Endothelial cell of umbilical vein (primary cell): Measurements from ENCODE around the gene TMPRSS4. TPM values are rescaled to one million over a fixed set of nuclear protein-coding genes. Genes with fewer than 3 reads are reported as not detected.

Experiments
- BruUV-seq: library from RNA; stranded (reverse); fragments of 400-500 nt; replicated peaks from 2 replicates; lab custom pipeline; 2021; lab: Mats Ljungman, UMichigan
- CTCF ChIA-PET: fragments of 300-600, 350-600 bp; sonication (Branson Sonifier 250); formaldehyde crosslinking; loops from one replicate; lab custom pipeline; 2021; ENCODE audit warnings: antibody characterized with exemption, inconsistent platforms; lab: Charles Lee
- POLR2A ChIA-PET: fragments of 300-600, 350-600 bp; sonication (Branson Sonifier 250); formaldehyde crosslinking; loops from one replicate; lab custom pipeline; 2021; ENCODE audit warnings: antibody characterized with exemption, inconsistent platforms; lab: Charles Lee
- DNase-seq: peaks from one replicate; pipeline ENCODE4 v3.0.0-alpha.2; 2011; ENCODE audit warnings: low read depth, low spot score
- FAIRE-seq: peaks from 2 replicates; lab custom pipeline; 2011; peaks lifted over from hg19 to GRCh38; lab: Jason Lieb, UNC
- H2AFZ ChIP-seq: 2 replicates; pipeline ENCODE4 v1.6.0; 2012; ENCODE audit warnings: low read depth, low read length, control low read depth, inconsistent platforms
- H3K27ac ChIP-seq: 2 replicates; pipeline ENCODE4 v1.5.1; 2011; ENCODE audit warnings: low read depth, mild to moderate bottlenecking, control low read depth, low read length, moderate library complexity; ENCODE audit not compliant: insufficient read depth
- H3K27me3 ChIP-seq, 2 experiments: 2 replicates each; pipeline versions ENCODE4 v1.6.0 to v1.6.1; 2011; ENCODE audit warnings: low read length in 2 of 2, mixed read lengths in 1 of 2; ENCODE audit not compliant: control insufficient read depth in 2 of 2, insufficient read depth in 2 of 2
- H3K36me3 ChIP-seq, 2 experiments: 2 replicates in 1 of 2; 3 replicates in 1 of 2; pipeline ENCODE4 v1.5.1; 2011; ENCODE audit warnings: low read length in 2 of 2, mild to moderate bottlenecking in 1 of 2, moderate library complexity in 1 of 2; ENCODE audit not compliant: control insufficient read depth in 2 of 2, insufficient read depth in 2 of 2; ENCODE audit errors: extremely low read depth in 1 of 2
- H3K4me1 ChIP-seq: 3 replicates; pipeline ENCODE4 v1.5.1; 2011; ENCODE audit warnings: mild to moderate bottlenecking, low read length; ENCODE audit not compliant: control insufficient read depth, insufficient read depth; ENCODE audit errors: extremely low read depth
- H3K4me2 ChIP-seq: 2 replicates; pipeline ENCODE4 v1.6.1; 2011; ENCODE audit warnings: low read length, control low read depth, mixed read lengths; ENCODE audit not compliant: insufficient read depth
- H3K4me3 ChIP-seq, 3 experiments: fragments of 200-600 bp in 1 of 3; sonication (generic), shearing (Covaris generic) in 1 of 3; replicated peaks in 1 of 3; 2 replicates each; pipeline ENCODE4 v1.5.1; 2011 to 2016; ENCODE audit warnings: control low read depth in 3 of 3, low read length in 3 of 3, mild to moderate bottlenecking in 2 of 3, inconsistent platforms in 1 of 3, low read depth in 1 of 3, moderate library complexity in 1 of 3; ENCODE audit not compliant: insufficient read depth in 1 of 3
- H3K79me2 ChIP-seq: 2 replicates; pipeline ENCODE4 v1.6.0; 2012; ENCODE audit warnings: low read length, inconsistent platforms; ENCODE audit not compliant: control insufficient read depth, insufficient read depth
- H3K9ac ChIP-seq: replicated peaks from 2 replicates; pipeline ENCODE3; 2011; ENCODE audit warnings: low read length, control low read depth; ENCODE audit not compliant: insufficient read depth; ENCODE audit errors: extremely low read depth
- H3K9me1 ChIP-seq: replicated peaks from 3 replicates; pipeline ENCODE4 v1.6.0; 2011; ENCODE audit warnings: mild to moderate bottlenecking, low read length; ENCODE audit not compliant: control insufficient read depth, insufficient read depth; ENCODE audit errors: extremely low read depth
- H3K9me3 ChIP-seq: replicated peaks from 2 replicates; pipeline ENCODE4 v1.5.1; 2012; ENCODE audit warnings: low read length, inconsistent platforms; ENCODE audit not compliant: control insufficient read depth, insufficient read depth
- H4K20me1 ChIP-seq: replicated peaks from 2 replicates; pipeline ENCODE3; 2011; ENCODE audit warnings: mild to moderate bottlenecking, low read length; ENCODE audit not compliant: control insufficient read depth, insufficient read depth; ENCODE audit errors: extremely low read depth
- EZH2 ChIP-seq: IDR thresholded peaks from 2 replicates; pipeline ENCODE4 v1.6.1; 2012; ENCODE audit warnings: borderline replicate concordance, low read depth, mild to moderate bottlenecking, moderate library complexity, low read length, inconsistent platforms; ENCODE audit not compliant: severe bottlenecking
- FOS ChIP-seq: IDR thresholded peaks from 2 replicates; pipeline ENCODE4 v1.6.1; 2011; ENCODE audit warnings: mild to moderate bottlenecking, low read length, moderate library complexity, borderline replicate concordance; ENCODE audit not compliant: insufficient read depth
- GATA2 ChIP-seq: IDR thresholded peaks from 2 replicates; pipeline ENCODE4 v1.7.0; 2011; ENCODE audit warnings: low read depth, mild to moderate bottlenecking, moderate library complexity, mixed read lengths, low read length; ENCODE audit not compliant: insufficient read length, insufficient read depth
- JUN ChIP-seq: IDR thresholded peaks from 2 replicates; pipeline ENCODE4 v1.6.1; 2011; ENCODE audit warnings: borderline replicate concordance, low read depth; ENCODE audit not compliant: insufficient read length, insufficient read depth
- MYC ChIP-seq: IDR thresholded peaks from one replicate; pipeline ENCODE4 v1.6.1; 2011; ENCODE audit warnings: mild to moderate bottlenecking, low read depth, low read length
- POLR2A ChIP-seq: IDR thresholded peaks from 2 replicates; pipeline ENCODE4 v1.6.1; 2012; ENCODE audit warnings: low read depth, mild to moderate bottlenecking, control low read depth, low read length
- POLR2AphosphoS5 ChIP-seq: IDR thresholded peaks from 2 replicates; pipeline ENCODE4 v1.6.1; 2012; ENCODE audit warnings: low read depth, mild to moderate bottlenecking, control low read depth, low read length, moderate library complexity; ENCODE audit not compliant: insufficient read depth
- dilution Hi-C: fragments of 300-500 bp; cut with MboI; formaldehyde crosslinking; loops from one replicate; pipeline ENCODE4 v1.15.0; 2019; ENCODE audit warnings: low sequenced_read_pairs; ENCODE audit not compliant: extremely low pct_ligation_motif_present
- intact Hi-C: fragments of 100-400 bp; cut with micrococcal nuclease; formaldehyde crosslinking; loops from one replicate; pipeline ENCODE4 v1.10.0; 2022
- polyA plus RNA-seq, 4 experiments: library from polyadenylated mRNA; depleted of rRNA in 3 of 4; stranded (reverse) in 3 of 4; unstranded in 1 of 4; fragments of >200 nt; gene quantifications; 2 replicates each; pipeline versions ENCODE4 v1.2.1 to v1.2.3, GENCODE V29; 2011 to 2012; ENCODE audit warnings: missing spikeins in 1 of 4
- total RNA-seq: library from RNA; stranded (reverse); gene quantifications from 2 replicates; pipeline ENCODE4 v1.2.3, GENCODE V29; 2021
- TF ChIP-seq, protein P1 (sequence below): IDR thresholded peaks from 2 replicates; pipeline ENCODE4 v1.6.1; 2011; ENCODE audit not compliant: insufficient read depth, insufficient read length
- TF ChIP-seq, protein P2 (sequence below), 2 donors: IDR thresholded peaks; 1 replicate in 1 of 2; 2 replicates in 1 of 2; pipeline ENCODE4 v1.5.1; 2011; ENCODE audit warnings: low read length in 2 of 2, mild to moderate bottlenecking in 2 of 2, moderate library complexity in 2 of 2, control low read depth in 1 of 2, inconsistent platforms in 1 of 2, low read depth in 1 of 2; ENCODE audit not compliant: insufficient read depth in 1 of 2; ENCODE audit errors: extremely low read depth in 1 of 2

The TMPRSS4 gene
- total and polyA plus RNA-seq, 2 donors (not counting 3 experiments of a cell fraction or from before 2014, with no cell fraction given): not detected

DNA sequence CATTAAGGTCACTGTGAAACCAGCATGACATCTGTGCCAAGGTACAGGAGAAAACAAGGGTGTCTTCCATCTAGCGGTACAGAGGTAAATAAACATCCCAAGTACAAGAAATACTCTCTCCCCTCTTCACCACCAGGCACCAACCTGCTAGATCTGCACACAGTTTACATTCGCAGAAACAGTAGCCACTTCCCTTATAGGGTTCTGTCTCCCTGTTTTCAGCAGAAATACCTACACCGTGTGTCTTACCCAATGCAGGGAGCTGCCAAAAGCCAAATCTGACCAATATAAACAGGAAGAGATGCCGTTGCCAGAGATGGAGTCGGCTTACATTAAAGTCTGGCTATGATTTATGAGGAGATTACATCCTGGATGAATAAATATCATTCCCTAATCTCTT is 74.6 kb downstream of the TMPRSS4 start:
- dilution Hi-C loops (no loop called here), intact Hi-C loops (no loop called here)
- Histone ChIP-seq H3K9me1 (no peaks in the 10 kb centered on the region), H3K79me2 (no peaks in the 10 kb centered on the region), H3K4me2 (no peak overlapping the region), H3K9me3 (no peaks in the 10 kb centered on the region), H3K4me3 (no peak overlapping the region), H3K36me3 (no peaks in the 10 kb centered on the region), H3K9ac (no peak overlapping the region), H3K27me3 (peaks cover 72 to 76% of the 10 kb centered on the region in 2 experiments), H4K20me1 (no peaks in the 10 kb centered on the region), H2AFZ (no peak overlapping the region), H3K4me1 (peaks cover 3% of the 10 kb centered on the region), H3K27ac (no peak overlapping the region)
- DNase-seq (no peak), FAIRE-seq (no peak)
- no peak for TF ChIP-seq GATA2
- no peak for TF ChIP-seq POLR2A
- TF ChIP-seq POLR2AphosphoS5: no peak
- ChIA-PET POLR2A (no interaction called here), CTCF (interaction anchor here (2.3 kb wide), 1 partner anchor 20 kb away, joined by 19 read pairs; no protein-coding TSS in a partner anchor)
- no TSS peak for BruUV-seq

DNA sequence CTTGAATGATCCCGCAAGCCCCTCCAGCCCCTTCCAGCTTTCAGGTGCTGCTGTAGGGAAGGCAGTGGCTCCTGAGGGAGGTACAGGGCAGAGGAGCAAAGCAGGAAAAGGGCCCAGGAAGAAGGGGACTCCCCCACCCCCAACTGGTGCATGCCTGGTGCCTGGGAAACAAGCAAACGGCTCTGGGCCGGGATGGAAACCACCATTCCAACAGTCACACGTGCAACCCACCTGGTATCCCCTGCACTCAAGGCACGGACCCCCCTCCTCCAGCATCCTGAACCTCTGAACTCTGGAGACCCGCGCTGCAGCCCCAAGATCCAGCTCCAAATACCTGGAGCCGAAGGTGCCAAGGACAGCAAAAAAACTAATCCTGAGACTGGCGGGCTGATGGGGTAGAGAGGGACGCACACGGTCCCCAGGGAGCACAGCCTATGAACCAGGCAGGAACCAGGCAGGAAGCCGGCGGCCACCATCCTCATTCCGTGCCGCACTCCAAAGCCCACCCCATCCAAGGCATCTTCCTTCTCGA is 75.2 kb downstream of the TMPRSS4 start:
- no TSS peak for BruUV-seq
- H3K27me3 ChIP-seq: peaks cover 72 to 76% of the 10 kb centered on the region in 2 experiments
- no peak overlapping the region for H2AFZ ChIP-seq
- dilution Hi-C loops: no loop called here
- intact Hi-C loops: no loop called here
- peaks cover 3% of the 10 kb centered on the region for H3K4me1 ChIP-seq
- no peaks in the 10 kb centered on the region for H3K9me3 ChIP-seq
- no peak for FAIRE-seq
- ChIA-PET CTCF (interaction anchor here (1.4 to 2.3 kb wide), 2 partner anchors 8 to 19 kb away, joined by 3 to 19 read pairs; no protein-coding TSS in a partner anchor), POLR2A (no interaction called here)
- no peak overlapping the region for H3K9ac ChIP-seq
- no peaks in the 10 kb centered on the region for H3K9me1 ChIP-seq
- H4K20me1 ChIP-seq: no peaks in the 10 kb centered on the region
- DNase-seq: no peak
- no peaks in the 10 kb centered on the region for H3K36me3 ChIP-seq
- H3K4me3 ChIP-seq: no peak overlapping the region
- H3K79me2 ChIP-seq: no peaks in the 10 kb centered on the region
- TF ChIP-seq, protein P1, sequence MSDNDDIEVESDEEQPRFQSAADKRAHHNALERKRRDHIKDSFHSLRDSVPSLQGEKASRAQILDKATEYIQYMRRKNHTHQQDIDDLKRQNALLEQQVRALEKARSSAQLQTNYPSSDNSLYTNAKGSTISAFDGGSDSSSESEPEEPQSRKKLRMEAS: no peak
- TF ChIP-seq, protein P2, sequence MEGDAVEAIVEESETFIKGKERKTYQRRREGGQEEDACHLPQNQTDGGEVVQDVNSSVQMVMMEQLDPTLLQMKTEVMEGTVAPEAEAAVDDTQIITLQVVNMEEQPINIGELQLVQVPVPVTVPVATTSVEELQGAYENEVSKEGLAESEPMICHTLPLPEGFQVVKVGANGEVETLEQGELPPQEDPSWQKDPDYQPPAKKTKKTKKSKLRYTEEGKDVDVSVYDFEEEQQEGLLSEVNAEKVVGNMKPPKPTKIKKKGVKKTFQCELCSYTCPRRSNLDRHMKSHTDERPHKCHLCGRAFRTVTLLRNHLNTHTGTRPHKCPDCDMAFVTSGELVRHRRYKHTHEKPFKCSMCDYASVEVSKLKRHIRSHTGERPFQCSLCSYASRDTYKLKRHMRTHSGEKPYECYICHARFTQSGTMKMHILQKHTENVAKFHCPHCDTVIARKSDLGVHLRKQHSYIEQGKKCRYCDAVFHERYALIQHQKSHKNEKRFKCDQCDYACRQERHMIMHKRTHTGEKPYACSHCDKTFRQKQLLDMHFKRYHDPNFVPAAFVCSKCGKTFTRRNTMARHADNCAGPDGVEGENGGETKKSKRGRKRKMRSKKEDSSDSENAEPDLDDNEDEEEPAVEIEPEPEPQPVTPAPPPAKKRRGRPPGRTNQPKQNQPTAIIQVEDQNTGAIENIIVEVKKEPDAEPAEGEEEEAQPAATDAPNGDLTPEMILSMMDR (IDR thresholded peaks at IDR 0.05; ENCODE audit: extremely low read depth in 1 of 2, insufficient read depth in 1 of 2, low read depth in 1 of 2, low read length in 2 of 2): no peak
- TF ChIP-seq FOS (no peak), POLR2AphosphoS5 (no peak), POLR2A (no peak), EZH2 (no peak), JUN (no peak), MYC (no peak), GATA2 (no peak)
- no peak overlapping the region for H3K27ac ChIP-seq
- H3K4me2 ChIP-seq: no peak overlapping the region
